H1 (cell line): Measurements from ENCODE around the gene TEF. TPM values are rescaled to one million over a fixed set of nuclear protein-coding genes. Genes with fewer than 3 reads are reported as not detected.

ENCODE experiments used
- CTCF ChIA-PET: fragments of 300-600 bp; sonication (Branson Sonifier 250); formaldehyde crosslinking; loops from one replicate; lab custom pipeline; 2021; ENCODE audit not compliant: partially characterized antibody; lab: Charles Lee
- POLR2A ChIA-PET: fragments of 300-600 bp; sonication (Branson Sonifier 250); formaldehyde crosslinking; loops from one replicate; lab custom pipeline; 2021; ENCODE audit warnings: inconsistent platforms; ENCODE audit not compliant: partially characterized antibody; lab: Charles Lee
- DNase-seq, 2 experiments: peaks; one replicate each; pipeline versions ENCODE4 v3.0.0 to v3.0.0-alpha.2; 2010 to 2022; ENCODE audit warnings: low spot score in 2 of 2, low read depth in 1 of 2, mixed read lengths in 1 of 2
- FAIRE-seq: peaks from 2 replicates; lab custom pipeline; 2011; peaks lifted over from hg19 to GRCh38; lab: Jason Lieb, UNC
- H2AFZ ChIP-seq: 2 replicates; pipeline ENCODE4 v1.8.1; 2012; ENCODE audit warnings: low read length, inconsistent platforms
- H2AK5ac ChIP-seq: 2 replicates; pipeline ENCODE4 v1.6.1; 2013; ENCODE audit warnings: low read depth, low read length
- H2BK120ac ChIP-seq: replicated peaks from 2 replicates; pipeline ENCODE3; 2013; ENCODE audit warnings: low read depth, low read length, inconsistent platforms
- H2BK12ac ChIP-seq: 2 replicates; pipeline ENCODE4 v1.6.1; 2013; ENCODE audit warnings: low read depth, low read length
- H2BK15ac ChIP-seq: 2 replicates; pipeline ENCODE4 v1.6.1; 2013; ENCODE audit warnings: low read length
- H2BK20ac ChIP-seq: 2 replicates; pipeline ENCODE4 v1.6.1; 2013; ENCODE audit warnings: low read length
- H2BK5ac ChIP-seq: 2 replicates; pipeline ENCODE4 v1.6.1; 2013; ENCODE audit warnings: low read depth, low read length
- H3K14ac ChIP-seq: 2 replicates; pipeline ENCODE4 v1.6.1; 2013; ENCODE audit warnings: inconsistent platforms; ENCODE audit not compliant: insufficient read length
- H3K18ac ChIP-seq: 2 replicates; pipeline ENCODE4 v1.6.1; 2013; ENCODE audit warnings: low read length; ENCODE audit errors: extremely low read depth
- H3K23ac ChIP-seq: 2 replicates; pipeline ENCODE4 v1.6.1; 2013; ENCODE audit warnings: inconsistent platforms; ENCODE audit not compliant: insufficient read length
- H3K23me2 ChIP-seq: 2 replicates; pipeline ENCODE4 v1.6.1; 2013; ENCODE audit warnings: low read depth, low read length
- H3K27ac ChIP-seq: 2 replicates; pipeline ENCODE4 v1.6.1; 2011; ENCODE audit warnings: low read depth, low read length, inconsistent platforms
- H3K27me3 ChIP-seq, 4 experiments: replicated peaks in 1 of 4; 1 replicate in 1 of 4; 2 replicates in 3 of 4; pipeline versions ENCODE4 v1.6.1 to v1.8.1; 2011 to 2013; ENCODE audit warnings: low read length in 3 of 4, mild to moderate bottlenecking in 3 of 4, inconsistent platforms in 2 of 4, mixed read lengths in 2 of 4, moderate library complexity in 1 of 4; ENCODE audit not compliant: control insufficient read depth in 3 of 4, insufficient read depth in 3 of 4; ENCODE audit errors: extremely low read depth in 1 of 4
- H3K36me3 ChIP-seq, 4 experiments: 2 replicates each; pipeline versions ENCODE4 v1.6.1 to v1.8.1; 2011 to 2013; ENCODE audit warnings: mild to moderate bottlenecking in 4 of 4, low read length in 3 of 4, moderate library complexity in 2 of 4, control low read depth in 1 of 4, inconsistent platforms in 1 of 4; ENCODE audit not compliant: insufficient read depth in 4 of 4, control insufficient read depth in 2 of 4
- H3K4ac ChIP-seq: replicated peaks from 2 replicates; pipeline ENCODE3; 2013; ENCODE audit warnings: low read length, low read depth, mixed read lengths, inconsistent platforms; ENCODE audit not compliant: insufficient read length
- H3K4me1 ChIP-seq, 4 experiments: replicated peaks in 1 of 4; 1 replicate in 1 of 4; 2 replicates in 3 of 4; pipeline versions ENCODE4 v1.6.1 to v1.8.1; 2011 to 2013; ENCODE audit warnings: low read length in 3 of 4, inconsistent platforms in 2 of 4, mixed read lengths in 1 of 4; ENCODE audit not compliant: insufficient read depth in 4 of 4, control insufficient read depth in 3 of 4
- H3K4me2 ChIP-seq, 2 experiments: 2 replicates each; pipeline versions ENCODE4 v1.6.1 to v1.8.1; 2011 to 2013; ENCODE audit warnings: low read depth in 2 of 2, low read length in 2 of 2, control low read depth in 1 of 2, inconsistent platforms in 1 of 2, mild to moderate bottlenecking in 1 of 2; ENCODE audit not compliant: insufficient read depth in 1 of 2
- H3K4me3 ChIP-seq, 4 experiments: fragments of 200-600, 300-600 bp in 1 of 4; sonication (generic), shearing (Covaris generic), sonication (Bioruptor Twin) in 1 of 4; 2 replicates each; pipeline versions ENCODE4 v1.5.1 to v1.8.1; 2011 to 2016; ENCODE audit warnings: low read length in 4 of 4, low read depth in 3 of 4, control low read depth in 2 of 4, inconsistent platforms in 2 of 4, mild to moderate bottlenecking in 2 of 4, mixed read lengths in 1 of 4, moderate library complexity in 1 of 4; ENCODE audit not compliant: insufficient read depth in 2 of 4; ENCODE audit errors: extremely low read depth in 1 of 4
- H3K56ac ChIP-seq: replicated peaks from 2 replicates; pipeline ENCODE3; 2013; ENCODE audit warnings: low read depth, mild to moderate bottlenecking, mixed read lengths, low read length, inconsistent platforms; ENCODE audit not compliant: insufficient read length
- H3K79me1 ChIP-seq: 2 replicates; pipeline ENCODE4 v1.6.1; 2013; ENCODE audit warnings: low read depth, low read length, control low read depth
- H3K79me2 ChIP-seq, 2 experiments: 2 replicates each; pipeline versions ENCODE4 v1.6.1 to v1.8.1; 2012 to 2013; ENCODE audit warnings: low read length in 2 of 2, mild to moderate bottlenecking in 2 of 2, inconsistent platforms in 1 of 2; ENCODE audit not compliant: insufficient read depth in 2 of 2, control insufficient read depth in 1 of 2
- H3K9ac ChIP-seq, 4 experiments: replicated peaks in 1 of 4; 1 replicate in 1 of 4; 2 replicates in 3 of 4; pipeline versions ENCODE4 v1.6.1 to v1.8.1; 2011 to 2013; ENCODE audit warnings: low read depth in 3 of 4, low read length in 3 of 4, control low read depth in 2 of 4, mild to moderate bottlenecking in 2 of 4, moderate library complexity in 2 of 4, inconsistent platforms in 1 of 4; ENCODE audit errors: extremely low read depth in 1 of 4
- H3K9me3 ChIP-seq, 2 experiments: 2 replicates each; pipeline versions ENCODE4 v1.6.1 to v1.8.1; 2012 to 2013; ENCODE audit warnings: mild to moderate bottlenecking in 2 of 2, moderate library complexity in 2 of 2, control low read depth in 1 of 2, inconsistent platforms in 1 of 2, low read depth in 1 of 2, low read length in 1 of 2, mixed read lengths in 1 of 2; ENCODE audit not compliant: insufficient read depth in 2 of 2
- H4K20me1 ChIP-seq, 2 experiments: replicated peaks in 1 of 2; 2 replicates each; pipeline versions ENCODE3 to v1.8.1; 2011 to 2013; ENCODE audit warnings: inconsistent platforms in 2 of 2, low read length in 2 of 2, mild to moderate bottlenecking in 1 of 2; ENCODE audit not compliant: insufficient read depth in 2 of 2, control insufficient read depth in 1 of 2
- H4K5ac ChIP-seq: 2 replicates; pipeline ENCODE4 v1.6.1; 2013; ENCODE audit warnings: low read length, low read depth, mixed read lengths, inconsistent platforms; ENCODE audit not compliant: insufficient read length
- H4K8ac ChIP-seq: 2 replicates; pipeline ENCODE4 v1.8.0; 2013; ENCODE audit warnings: mild to moderate bottlenecking, moderate library complexity, low read length, inconsistent platforms; ENCODE audit not compliant: insufficient read depth; ENCODE audit errors: extremely low read depth
- H4K91ac ChIP-seq: replicated peaks from 2 replicates; pipeline ENCODE3; 2013; ENCODE audit warnings: low read length, mixed read lengths, inconsistent platforms; ENCODE audit not compliant: insufficient read length
- ATF2 ChIP-seq: IDR thresholded peaks from 2 replicates; pipeline ENCODE4 v1.6.1; 2012; ENCODE audit warnings: low read length, inconsistent platforms
- BCL11A ChIP-seq, 2 experiments: IDR thresholded peaks; one replicate each; pipeline ENCODE4 v1.6.1; 2011; ENCODE audit warnings: low read depth in 2 of 2, low read length in 2 of 2, mild to moderate bottlenecking in 2 of 2
- CTBP2 ChIP-seq: IDR thresholded peaks from 2 replicates; pipeline ENCODE4 v1.7.0; 2011; ENCODE audit warnings: borderline replicate concordance, mild to moderate bottlenecking, moderate library complexity, mixed read lengths, low read length; ENCODE audit not compliant: insufficient read depth, insufficient read length
- HDAC6 ChIP-seq: IDR thresholded peaks from one replicate; pipeline ENCODE4 v1.7.1; 2012; ENCODE audit warnings: low read depth, mild to moderate bottlenecking, inconsistent platforms, low read length, moderate library complexity
- MAFK ChIP-seq: IDR thresholded peaks from 2 replicates; pipeline ENCODE4 v1.6.1; 2012; ENCODE audit warnings: low read depth, mild to moderate bottlenecking, improper control_type of control experiment, low read length
- POLR2AphosphoS5 ChIP-seq: IDR thresholded peaks from 2 replicates; pipeline ENCODE4 v1.6.1; 2011; ENCODE audit warnings: low read depth, low read length
- RAD21 ChIP-seq, 2 experiments: IDR thresholded peaks in 1 of 2; conservative IDR thresholded peaks in 1 of 2; 2 replicates each; pipeline ENCODE4 v1.6.1; 2011; ENCODE audit warnings: low read depth in 2 of 2, low read length in 2 of 2, improper control_type of control experiment in 1 of 2, inconsistent platforms in 1 of 2, mild to moderate bottlenecking in 1 of 2, moderate library complexity in 1 of 2
- RBBP5 ChIP-seq: IDR thresholded peaks from 2 replicates; pipeline ENCODE4 v1.7.1; 2012; ENCODE audit warnings: low read depth, mild to moderate bottlenecking, inconsistent platforms, low read length, moderate library complexity, borderline replicate concordance
- RXRA ChIP-seq: IDR thresholded peaks from 2 replicates; pipeline ENCODE4 v1.6.1; 2011; ENCODE audit warnings: low read depth, mild to moderate bottlenecking, low read length, moderate library complexity; ENCODE audit not compliant: insufficient read depth
- SIRT6 ChIP-seq: IDR thresholded peaks from one replicate; pipeline ENCODE4 v1.7.1; 2012; ENCODE audit warnings: low read length, inconsistent platforms
- SIX5 ChIP-seq: IDR thresholded peaks from 2 replicates; pipeline ENCODE4 v1.6.1; 2011; ENCODE audit warnings: mild to moderate bottlenecking, low read depth, low read length
- SP4 ChIP-seq: IDR thresholded peaks from 2 replicates; pipeline ENCODE4 v1.6.1; 2012; ENCODE audit warnings: low read length, inconsistent platforms
- SRF ChIP-seq: IDR thresholded peaks from 2 replicates; pipeline ENCODE4 v1.6.1; 2011; ENCODE audit warnings: mild to moderate bottlenecking, low read depth, low read length, moderate library complexity
- WGBS, 2 experiments: shearing (Covaris generic) in 1 of 2; methylation state at CpG; one replicate each; pipeline versions ENCODE4 v1.1.6 to v1.1.7; 2013 to 2015; ENCODE audit warnings: low lambda C conversion rate in 2 of 2, mixed read lengths in 2 of 2, inconsistent platforms in 1 of 2, low coverage in 1 of 2, missing lambda C conversion rate in 1 of 2; ENCODE audit not compliant: insufficient replicate concordance in 2 of 2, insufficient coverage in 1 of 2, insufficient read length in 1 of 2; ENCODE audit errors: extremely low coverage in 1 of 2, missing lambda C conversion rate in 1 of 2; 5-methylcytosine and 5-hydroxymethylcytosine counted together
- polyA plus RNA-seq, 7 experiments: library from polyadenylated mRNA; depleted of rRNA in 3 of 7; stranded (reverse) in 5 of 7; unstranded in 2 of 7; fragments of >200 nt in 5 of 7; fragments of 200-250 nt in 2 of 7; gene quantifications; 1 replicate in 5 of 7; 2 replicates in 1 of 7; 4 replicates in 1 of 7; pipeline versions ENCODE4 v1.2.1 to v1.2.3, GENCODE V29; 2011 to 2013; ENCODE audit warnings: missing spikeins in 2 of 7, mixed read lengths in 2 of 7
- total RNA-seq: library from RNA; stranded (reverse); fragmentation: NEBNext Ultra II Directional; extraction: Animal tissue kit (Norgen Biotek cat#: 25700); gene quantifications from 2 replicates; pipeline ENCODE4 v1.2.1, GENCODE V29; 2021

TEF gene
- total and polyA plus RNA-seq, 2 of the 8 experiments (the other 6 are each of a cell fraction or from before 2014, with no cell fraction given) = 7.4 to 9.0 TPM

DNA sequence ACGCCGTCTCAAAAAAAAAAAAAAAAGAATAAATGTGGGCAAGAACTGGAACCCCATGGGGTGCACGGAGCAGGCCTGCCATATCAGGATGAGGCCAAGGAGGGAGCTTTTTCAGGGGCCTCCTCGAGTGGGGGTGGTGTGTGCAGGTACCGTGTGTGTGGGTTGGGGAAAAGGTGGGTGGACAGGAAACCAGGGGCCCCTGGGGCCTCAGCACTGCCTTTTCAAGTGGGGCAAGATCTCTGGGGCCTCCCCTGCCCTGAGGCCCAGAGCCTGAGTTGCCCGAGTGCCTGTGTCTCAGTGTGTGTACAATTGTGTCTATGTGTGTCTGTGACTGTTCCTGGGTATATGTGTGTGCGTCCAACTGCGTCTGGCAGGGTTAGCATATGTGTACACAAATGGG is 23.8 kb downstream of the TEF start:
- H4K20me1 ChIP-seq = no peaks in the 10 kb centered on the region
- no peaks in the 10 kb centered on the region for H3K9me3 ChIP-seq
- H3K79me1 ChIP-seq = no peaks in the 10 kb centered on the region
- ChIA-PET POLR2A (interaction anchor here (0.6 to 9.8 kb wide), 4 partner anchors 42 to 121 kb away, joined by 3 to 106 read pairs (median 10); partner anchors contain the start of gene TOB2), CTCF (interaction anchor here (0.6 to 15.8 kb wide), 6 partner anchors 15 to 122 kb away, joined by 3 to 269 read pairs (median 23); no protein-coding TSS in a partner anchor)
- WGBS, 2 experiments = 92% methylated on average over 6 of the region's 8 CpGs; no CpG with 5 or more reads in 1 of the 2 experiments
- no peak overlapping the region for H4K5ac ChIP-seq
- no peaks in the 10 kb centered on the region for H3K23me2 ChIP-seq
- no peak overlapping the region for H3K18ac ChIP-seq
- H3K56ac ChIP-seq = no peak overlapping the region
- no peak overlapping the region for H2BK120ac ChIP-seq
- no peak overlapping the region for H3K23ac ChIP-seq
- H2BK5ac ChIP-seq = no peak overlapping the region
- H2BK15ac ChIP-seq = no peak overlapping the region
- H3K36me3 ChIP-seq = no peaks in the 10 kb centered on the region
- H3K4me1 ChIP-seq = no peaks in the 10 kb centered on the region
- no peak for DNase-seq
- H4K91ac ChIP-seq = no peak overlapping the region
- no peak for FAIRE-seq
- no peak overlapping the region for H3K4me2 ChIP-seq
- H3K27me3 ChIP-seq = no peaks in the 10 kb centered on the region
- H2AK5ac ChIP-seq = no peak overlapping the region
- no peak overlapping the region for H3K4ac ChIP-seq
- no peak overlapping the region for H2AFZ ChIP-seq
- no peak overlapping the region for H4K8ac ChIP-seq
- no peaks in the 10 kb centered on the region for H3K79me2 ChIP-seq
- no peak overlapping the region for H3K4me3 ChIP-seq
- H2BK20ac ChIP-seq = no peak overlapping the region
- no peak overlapping the region for H3K14ac ChIP-seq
- no peak overlapping the region for H3K27ac ChIP-seq
- H2BK12ac ChIP-seq = no peak overlapping the region
- H3K9ac ChIP-seq = no peak overlapping the region
- TF ChIP-seq SRF (no peak), HDAC6 (no peak), RAD21 (IDR thresholded peaks at IDR 0.05 in 1 of 2, conservative IDR thresholded peaks at IDR 0.05 in 1 of 2; ENCODE audit: low read depth in 2 of 2, low read length in 2 of 2) (no peak), ATF2 (no peak), SIRT6 (no peak), SIX5 (no peak), BCL11A (IDR thresholded peaks at IDR 0.05; ENCODE audit: low read depth in 2 of 2, low read length in 2 of 2) (no peak), POLR2AphosphoS5 (no peak), RBBP5 (no peak), RXRA (no peak), MAFK (no peak), SP4 (no peak), CTBP2 (no peak)
